AG04450 (cell line): ENCODE measurements around the gene UBE2E2. TPM values are rescaled to one million over a fixed set of nuclear protein-coding genes. Genes with fewer than 3 reads are reported as not detected.
A peak's percentile ranks its signal among the peaks of the same experiment; 100 is the strongest.

ENCODE experiments used
- CTCF ChIA-PET: fragments of 300-600, 350-600 bp; formaldehyde crosslinking; extraction: SDS; loops from one replicate; lab custom pipeline; 2022; ENCODE audit warnings: antibody characterized with exemption, inconsistent platforms; lab: Charles Lee
- POLR2A ChIA-PET: fragments of 350-600 bp; formaldehyde crosslinking; extraction: SDS; loops from one replicate; lab custom pipeline; 2021; ENCODE audit warnings: antibody characterized with exemption, inconsistent platforms; lab: Yijun Ruan, JAX
- DNase-seq: peaks from one replicate; pipeline ENCODE4 v3.0.0-alpha.2; 2011; ENCODE audit warnings: low read depth, low spot score
- H3K27ac ChIP-seq: one replicate; pipeline ENCODE4 v1.5.1; 2012; ENCODE audit warnings: low read depth, low read length, control low read depth
- H3K27me3 ChIP-seq: one replicate; pipeline ENCODE4 v1.6.0; 2012; ENCODE audit warnings: low read length; ENCODE audit not compliant: control insufficient read depth, insufficient read depth
- H3K4me3 ChIP-seq: 2 replicates; pipeline ENCODE4 v1.5.1; 2011; ENCODE audit warnings: mild to moderate bottlenecking, low read depth, low read length, control low read depth
- H3K9me3 ChIP-seq: 2 replicates; pipeline ENCODE4 v1.5.1; 2012; ENCODE audit warnings: low read length; ENCODE audit not compliant: control insufficient read depth, insufficient read depth
- CTCF ChIP-seq: IDR thresholded peaks from 2 replicates; pipeline ENCODE4 v1.5.1; 2011; ENCODE audit warnings: low read depth, low read length, control low read depth, inconsistent platforms
- polyA plus RNA-seq: library from polyadenylated mRNA; depleted of rRNA; stranded (reverse); fragments of >200 nt; gene quantifications from 2 replicates; pipeline ENCODE4 v1.2.3, GENCODE V29; 2011

UBE2E2 gene
- polyA plus RNA-seq, 1 experiment = 43.2 TPM

GRCh38 chr3:23455775-23456174, 252.6 kb downstream of the UBE2E2 start:
- H3K9me3 ChIP-seq = no peaks in the 10 kb centered on the region
- no peaks in the 10 kb centered on the region for H3K27me3 ChIP-seq
- DNase-seq = peak; percentile 39
- POLR2A ChIA-PET = no interaction called here
- CTCF ChIA-PET = no interaction called here
- H3K27ac ChIP-seq = peak overlapping the region; percentile 22
- H3K4me3 ChIP-seq = no peak overlapping the region
- no peak for TF ChIP-seq CTCF

- no peak for TF ChIP-seq CTCF
- POLR2A ChIA-PET = no interaction called here
- CTCF ChIA-PET = no interaction called here
- Histone ChIP-seq H3K27me3 (no peaks in the 10 kb centered on the region), H3K27ac (no peak overlapping the region), H3K4me3 (no peak overlapping the region), H3K9me3 (no peaks in the 10 kb centered on the region)
- DNase-seq = no peak
Observed at GRCh38 chr3:23457697-23458096, 254.6 kb downstream of the UBE2E2 start.

GRCh38 chr3:23459465-23459864, 256.3 kb downstream of the UBE2E2 start:
- no peak for TF ChIP-seq CTCF
- H3K4me3 ChIP-seq = no peak overlapping the region
- CTCF ChIA-PET = no interaction called here
- no peaks in the 10 kb centered on the region for H3K27me3 ChIP-seq
- no peak for DNase-seq
- no peaks in the 10 kb centered on the region for H3K9me3 ChIP-seq
- POLR2A ChIA-PET = no interaction called here
- no peak overlapping the region for H3K27ac ChIP-seq

- H3K27me3 ChIP-seq = no peaks in the 10 kb centered on the region
- DNase-seq = no peak
- H3K9me3 ChIP-seq = no peaks in the 10 kb centered on the region
- no peak for TF ChIP-seq CTCF
- POLR2A ChIA-PET = no interaction called here
- CTCF ChIA-PET = no interaction called here
- H3K4me3 ChIP-seq = no peak overlapping the region
- no peak overlapping the region for H3K27ac ChIP-seq
Observed at GRCh38 chr3:23459889-23460546, 256.9 kb downstream of the UBE2E2 start.

GRCh38 chr3:23461069-23461468, 257.9 kb downstream of the UBE2E2 start:
- Histone ChIP-seq H3K4me3 (no peak overlapping the region), H3K27ac (no peak overlapping the region), H3K27me3 (no peaks in the 10 kb centered on the region), H3K9me3 (no peaks in the 10 kb centered on the region)
- no peak for DNase-seq
- TF ChIP-seq CTCF = no peak
- ChIA-PET POLR2A (no interaction called here), CTCF (no interaction called here)
